Osteoblast (primary cell): ENCODE results near the gene LARP7. TPM values are rescaled to one million over a fixed set of nuclear protein-coding genes. Genes with fewer than 3 reads are reported as not detected.
"Not testable (repeated sequence)": the region's sequence is repeated elsewhere in the genome, so short reads cannot be mapped to it uniquely, and the experiment has no call there.

ENCODE experiments used
- DNase-seq: peaks from one replicate; pipeline ENCODE4 v3.0.0; 2011; ENCODE audit warnings: low spot score, mixed read lengths; ENCODE audit not compliant: insufficient read length; ENCODE audit errors: missing footprints
- H2AFZ ChIP-seq: 2 replicates; pipeline ENCODE4 v1.6.0; 2011; ENCODE audit warnings: mild to moderate bottlenecking, low read length
- H3K27ac ChIP-seq: 2 replicates; pipeline ENCODE4 v1.5.1; 2011; ENCODE audit warnings: mild to moderate bottlenecking, low read depth, low read length, moderate library complexity
- H3K27me3 ChIP-seq: 2 replicates; pipeline ENCODE4 v1.6.0; 2012; ENCODE audit warnings: mild to moderate bottlenecking, control low read depth, inconsistent platforms, low read length, moderate library complexity; ENCODE audit not compliant: insufficient read depth
- H3K36me3 ChIP-seq: 2 replicates; pipeline ENCODE4 v1.5.1; 2011; ENCODE audit warnings: mild to moderate bottlenecking, low read length, control low read depth, moderate library complexity; ENCODE audit not compliant: insufficient read depth
- H3K4me1 ChIP-seq: 2 replicates; pipeline ENCODE4 v1.5.1; 2011; ENCODE audit warnings: mild to moderate bottlenecking, low read length, control low read depth, moderate library complexity; ENCODE audit not compliant: insufficient read depth
- H3K4me2 ChIP-seq: 2 replicates; pipeline ENCODE4 v1.6.0; 2011; ENCODE audit warnings: mild to moderate bottlenecking, low read length; ENCODE audit not compliant: insufficient read depth
- H3K4me3 ChIP-seq: fragments of 200-600 bp; sonication (generic); 3 replicates; pipeline ENCODE4 v1.5.1; 2012; ENCODE audit warnings: mild to moderate bottlenecking, low read length, inconsistent platforms; ENCODE audit not compliant: insufficient read depth
- H3K79me2 ChIP-seq: 2 replicates; pipeline ENCODE4 v1.6.0; 2012; ENCODE audit warnings: mild to moderate bottlenecking, low read length, control low read depth, inconsistent platforms; ENCODE audit not compliant: insufficient read depth
- H3K9me3 ChIP-seq: 2 replicates; pipeline ENCODE4 v1.5.1; 2011; ENCODE audit warnings: low read depth, low read length, control low read depth
- H4K20me1 ChIP-seq: 2 replicates; pipeline ENCODE4 v1.6.0; 2012; ENCODE audit warnings: mild to moderate bottlenecking, low read length, control low read depth; ENCODE audit not compliant: insufficient read depth
- total RNA-seq: library from RNA; depleted of rRNA; stranded (reverse); fragments of >200 nt; gene quantifications from 2 replicates; pipeline ENCODE4 v1.2.3, GENCODE V29; 2012
- TF ChIP-seq, protein P1 (sequence below): IDR thresholded peaks from 2 replicates; pipeline ENCODE4 v1.5.1; 2011; ENCODE audit warnings: mild to moderate bottlenecking, low read depth, low read length, moderate library complexity; ENCODE audit errors: extremely low read depth

LARP7 gene
- total RNA-seq, 1 donor = 32.2 TPM

DNA sequence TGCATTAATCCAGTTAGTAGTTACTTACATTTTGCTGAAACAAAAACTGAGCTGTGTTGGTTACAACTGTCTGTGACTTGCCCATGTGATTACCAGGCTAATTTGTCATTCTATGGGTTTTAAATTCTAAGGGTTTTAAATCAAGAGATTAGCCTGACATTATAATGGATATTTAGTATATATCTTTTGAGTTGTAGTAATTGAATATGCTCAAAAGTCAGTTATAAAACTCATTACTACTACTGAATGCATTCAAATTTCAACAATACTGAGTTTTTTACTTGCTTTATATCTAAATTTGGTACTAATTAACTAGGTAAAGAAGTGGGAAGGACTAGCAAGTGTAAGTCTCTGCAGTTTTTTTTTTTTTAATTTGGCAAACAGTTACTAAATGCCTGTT lies 14.7 kb downstream of the LARP7 start:
- Histone ChIP-seq H3K79me2 (no peaks in the 10 kb centered on the region), H4K20me1 (no peaks in the 10 kb centered on the region), H2AFZ (no peak overlapping the region), H3K4me3 (no peak overlapping the region), H3K4me1 (peaks cover 6% of the 10 kb centered on the region), H3K36me3 (peaks cover 52% of the 10 kb centered on the region), H3K4me2 (no peak overlapping the region), H3K27ac (no peak overlapping the region), H3K9me3 (no peaks in the 10 kb centered on the region), H3K27me3 (no peaks in the 10 kb centered on the region)
- TF ChIP-seq, protein P1, sequence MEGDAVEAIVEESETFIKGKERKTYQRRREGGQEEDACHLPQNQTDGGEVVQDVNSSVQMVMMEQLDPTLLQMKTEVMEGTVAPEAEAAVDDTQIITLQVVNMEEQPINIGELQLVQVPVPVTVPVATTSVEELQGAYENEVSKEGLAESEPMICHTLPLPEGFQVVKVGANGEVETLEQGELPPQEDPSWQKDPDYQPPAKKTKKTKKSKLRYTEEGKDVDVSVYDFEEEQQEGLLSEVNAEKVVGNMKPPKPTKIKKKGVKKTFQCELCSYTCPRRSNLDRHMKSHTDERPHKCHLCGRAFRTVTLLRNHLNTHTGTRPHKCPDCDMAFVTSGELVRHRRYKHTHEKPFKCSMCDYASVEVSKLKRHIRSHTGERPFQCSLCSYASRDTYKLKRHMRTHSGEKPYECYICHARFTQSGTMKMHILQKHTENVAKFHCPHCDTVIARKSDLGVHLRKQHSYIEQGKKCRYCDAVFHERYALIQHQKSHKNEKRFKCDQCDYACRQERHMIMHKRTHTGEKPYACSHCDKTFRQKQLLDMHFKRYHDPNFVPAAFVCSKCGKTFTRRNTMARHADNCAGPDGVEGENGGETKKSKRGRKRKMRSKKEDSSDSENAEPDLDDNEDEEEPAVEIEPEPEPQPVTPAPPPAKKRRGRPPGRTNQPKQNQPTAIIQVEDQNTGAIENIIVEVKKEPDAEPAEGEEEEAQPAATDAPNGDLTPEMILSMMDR = no peak
- DNase-seq = no peak

GRCh38 chr4:112652216-112652615 lies 15.3 kb downstream of the LARP7 start:
- no peaks in the 10 kb centered on the region for H3K27me3 ChIP-seq
- no peak overlapping the region for H3K4me2 ChIP-seq
- peaks cover 6% of the 10 kb centered on the region for H3K4me1 ChIP-seq
- H3K79me2 ChIP-seq = no peaks in the 10 kb centered on the region
- no peaks in the 10 kb centered on the region for H3K9me3 ChIP-seq
- H2AFZ ChIP-seq = no peak overlapping the region
- no peak overlapping the region for H3K4me3 ChIP-seq
- no peak for DNase-seq
- TF ChIP-seq, protein P1 = no peak
- H4K20me1 ChIP-seq = no peaks in the 10 kb centered on the region
- H3K27ac ChIP-seq = no peak overlapping the region
- H3K36me3 ChIP-seq = peaks cover 47% of the 10 kb centered on the region

- H2AFZ ChIP-seq = no peak overlapping the region
- H3K36me3 ChIP-seq = peaks cover 41% of the 10 kb centered on the region
- TF ChIP-seq, protein P1 = no peak
- H3K79me2 ChIP-seq = no peaks in the 10 kb centered on the region
- H3K4me1 ChIP-seq = no peaks in the 10 kb centered on the region
- no peak overlapping the region for H3K4me2 ChIP-seq
- H3K27me3 ChIP-seq = no peaks in the 10 kb centered on the region
- H4K20me1 ChIP-seq = no peaks in the 10 kb centered on the region
- H3K9me3 ChIP-seq = no peaks in the 10 kb centered on the region
- H3K27ac ChIP-seq = no peak overlapping the region
- no peak overlapping the region for H3K4me3 ChIP-seq
- no peak for DNase-seq
Observed at GRCh38 chr4:112655270-112655669, 18.3 kb downstream of the LARP7 start.

- not testable (repeated sequence) for H3K79me2 ChIP-seq, H3K27me3 ChIP-seq, H3K9me3 ChIP-seq, H3K27ac ChIP-seq, H3K4me1 ChIP-seq, H3K4me3 ChIP-seq, H2AFZ ChIP-seq, H3K4me2 ChIP-seq, H4K20me1 ChIP-seq, DNase-seq
- peaks cover 32% of the 10 kb centered on the region for H3K36me3 ChIP-seq
Observed at GRCh38 chr4:112656115-112656514, 19.2 kb downstream of the LARP7 start.
